ENCODE measurements around the gene MYCN.
"Not testable (repeated sequence)": the region's sequence is repeated elsewhere in the genome, so short reads cannot be mapped to it uniquely, and the experiment has no call there.

Gene MYCN

DNA sequence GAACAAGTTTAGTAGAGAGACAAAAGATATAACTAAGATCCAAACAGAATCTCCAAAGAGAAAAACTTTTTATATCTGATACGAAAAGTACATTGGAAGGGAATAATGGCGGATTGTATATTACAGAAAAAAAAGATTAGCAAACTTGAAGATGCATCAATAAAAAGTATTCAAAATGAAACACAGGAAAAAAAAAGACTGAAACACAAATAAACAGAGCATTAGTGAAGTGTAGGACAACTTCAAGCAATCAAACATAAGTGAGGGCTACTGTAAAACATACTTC lies 41.1 kb upstream of the MYCN start:
- H3K9me3 ChIP-seq: no peaks in the 10 kb centered on the region
- no peaks in the 10 kb centered on the region for H3K27me3 ChIP-seq
- no peaks in the 10 kb centered on the region for H3K36me3 ChIP-seq
- no peak overlapping the region for H3K4me3 ChIP-seq (ENCODE audit: low read depth in 1 of 2, low read length in 1 of 2)
- H3K4me1 ChIP-seq (ENCODE audit: control insufficient read depth in 1 of 2, insufficient read depth in 1 of 2, low read depth in 1 of 2, low read length in 1 of 2): no peaks in the 10 kb centered on the region
- no peak overlapping the region for H3K27ac ChIP-seq
- TF ChIP-seq, protein P1, sequence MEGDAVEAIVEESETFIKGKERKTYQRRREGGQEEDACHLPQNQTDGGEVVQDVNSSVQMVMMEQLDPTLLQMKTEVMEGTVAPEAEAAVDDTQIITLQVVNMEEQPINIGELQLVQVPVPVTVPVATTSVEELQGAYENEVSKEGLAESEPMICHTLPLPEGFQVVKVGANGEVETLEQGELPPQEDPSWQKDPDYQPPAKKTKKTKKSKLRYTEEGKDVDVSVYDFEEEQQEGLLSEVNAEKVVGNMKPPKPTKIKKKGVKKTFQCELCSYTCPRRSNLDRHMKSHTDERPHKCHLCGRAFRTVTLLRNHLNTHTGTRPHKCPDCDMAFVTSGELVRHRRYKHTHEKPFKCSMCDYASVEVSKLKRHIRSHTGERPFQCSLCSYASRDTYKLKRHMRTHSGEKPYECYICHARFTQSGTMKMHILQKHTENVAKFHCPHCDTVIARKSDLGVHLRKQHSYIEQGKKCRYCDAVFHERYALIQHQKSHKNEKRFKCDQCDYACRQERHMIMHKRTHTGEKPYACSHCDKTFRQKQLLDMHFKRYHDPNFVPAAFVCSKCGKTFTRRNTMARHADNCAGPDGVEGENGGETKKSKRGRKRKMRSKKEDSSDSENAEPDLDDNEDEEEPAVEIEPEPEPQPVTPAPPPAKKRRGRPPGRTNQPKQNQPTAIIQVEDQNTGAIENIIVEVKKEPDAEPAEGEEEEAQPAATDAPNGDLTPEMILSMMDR (IDR thresholded peaks at IDR 0.05): no peak

DNA sequence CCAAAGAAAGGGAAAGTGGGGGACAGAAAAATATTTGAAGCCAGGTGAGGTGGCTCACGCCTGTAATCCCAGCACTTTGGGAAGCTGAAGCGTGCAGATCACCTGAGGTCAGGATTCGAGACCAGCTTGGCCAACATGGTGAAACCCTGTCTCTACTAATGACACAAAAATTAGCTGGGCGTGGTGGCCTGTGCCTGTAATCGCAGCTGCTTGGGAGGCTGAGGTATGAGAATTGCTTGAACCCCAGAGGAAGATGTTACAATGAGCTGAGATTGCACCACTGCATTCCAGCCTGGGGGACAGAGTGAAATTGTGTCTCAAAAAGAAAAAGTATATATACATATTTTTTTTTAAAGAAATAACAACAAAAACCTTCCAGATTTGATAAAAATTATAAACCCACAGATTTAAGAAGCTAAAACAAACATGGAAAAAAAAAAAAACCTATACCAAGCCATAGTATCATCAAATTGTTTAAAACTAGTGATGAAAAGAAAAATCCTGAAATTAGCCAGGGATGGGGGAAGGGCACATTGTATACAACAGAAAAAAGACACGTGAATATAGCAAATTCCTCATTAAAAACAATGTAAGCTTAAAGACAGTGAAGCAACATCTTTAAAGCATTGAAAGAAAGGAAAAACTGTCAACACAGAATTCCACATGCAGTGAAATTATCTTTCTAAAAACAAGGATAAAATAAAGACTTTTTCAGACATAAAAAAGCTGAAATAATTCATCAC lies 40.4 kb upstream of the MYCN start:
- Histone ChIP-seq H3K36me3 (no peaks in the 10 kb centered on the region), H3K27ac (no peak overlapping the region), H3K4me1 (ENCODE audit: control insufficient read depth in 1 of 2, insufficient read depth in 1 of 2, low read depth in 1 of 2, low read length in 1 of 2) (no peaks in the 10 kb centered on the region), H3K27me3 (no peaks in the 10 kb centered on the region), H3K4me3 (ENCODE audit: low read depth in 1 of 2, low read length in 1 of 2) (no peak overlapping the region), H3K9me3 (no peaks in the 10 kb centered on the region)
- TF ChIP-seq, protein P1 (IDR thresholded peaks at IDR 0.05): no peak

DNA sequence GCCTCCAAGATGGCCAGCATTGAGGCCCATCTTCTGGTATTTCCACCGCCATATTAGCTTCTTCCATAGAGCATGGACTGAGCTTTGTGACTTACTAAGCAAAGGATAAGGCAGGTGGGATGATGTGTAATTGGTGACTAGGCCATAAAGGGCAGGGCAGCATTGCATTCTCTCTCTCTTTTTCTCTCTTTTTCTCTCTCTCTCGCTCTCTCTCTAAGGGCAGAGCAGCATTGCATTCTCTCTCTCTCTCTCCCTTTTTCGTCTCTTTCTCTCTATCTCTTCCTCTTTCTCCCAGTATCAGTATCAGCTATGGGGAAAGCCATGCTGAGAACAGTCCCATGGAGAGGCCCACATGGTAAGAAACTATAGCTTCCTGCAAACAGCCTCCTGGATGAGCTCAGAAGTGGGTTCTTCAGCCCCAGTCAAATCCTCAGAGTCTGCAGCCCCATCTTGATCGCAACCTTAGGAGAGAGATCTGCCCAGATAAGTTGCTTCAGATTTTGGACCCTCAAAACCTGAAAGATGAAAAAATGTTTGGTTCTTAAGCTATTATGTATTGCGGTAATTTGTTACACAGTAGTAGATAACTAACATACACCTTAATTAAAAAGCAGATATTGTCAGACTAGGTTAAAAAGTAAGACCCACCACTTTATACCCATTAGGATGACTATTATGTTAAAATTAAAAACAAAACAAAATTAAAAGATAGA lies 39.1 kb upstream of the MYCN start:
- no peaks in the 10 kb centered on the region for H3K9me3 ChIP-seq
- TF ChIP-seq, protein P1 (IDR thresholded peaks at IDR 0.05): no peak
- H3K4me1 ChIP-seq (ENCODE audit: control insufficient read depth in 1 of 2, insufficient read depth in 1 of 2, low read depth in 1 of 2, low read length in 1 of 2): no peaks in the 10 kb centered on the region
- no peak overlapping the region for H3K27ac ChIP-seq
- no peaks in the 10 kb centered on the region for H3K36me3 ChIP-seq
- no peaks in the 10 kb centered on the region for H3K27me3 ChIP-seq
- H3K4me3 ChIP-seq (ENCODE audit: low read depth in 1 of 2, low read length in 1 of 2): no peak overlapping the region

DNA sequence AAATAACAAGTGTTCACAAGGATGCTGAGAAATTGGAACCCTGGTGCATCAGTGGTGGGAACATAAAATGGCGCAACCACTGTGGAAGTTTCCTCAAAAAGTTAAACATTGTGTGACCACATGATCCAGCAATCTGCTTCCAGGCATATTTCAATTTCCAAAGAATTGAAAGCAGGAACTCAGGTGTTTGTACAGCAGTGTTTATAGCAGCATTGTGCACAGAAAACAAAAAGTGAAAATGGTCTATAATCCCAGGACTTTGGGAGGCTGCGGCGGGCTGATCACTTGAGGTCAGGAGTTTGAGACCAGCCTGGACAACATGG lies 38.6 kb upstream of the MYCN start:
- Histone ChIP-seq H3K27ac (no peak overlapping the region), H3K4me3 (ENCODE audit: low read depth in 1 of 2, low read length in 1 of 2) (no peak overlapping the region), H3K36me3 (no peaks in the 10 kb centered on the region), H3K4me1 (ENCODE audit: control insufficient read depth in 1 of 2, insufficient read depth in 1 of 2, low read depth in 1 of 2, low read length in 1 of 2) (no peaks in the 10 kb centered on the region), H3K27me3 (no peaks in the 10 kb centered on the region), H3K9me3 (no peaks in the 10 kb centered on the region)
- TF ChIP-seq, protein P1 (IDR thresholded peaks at IDR 0.05): no peak

DNA sequence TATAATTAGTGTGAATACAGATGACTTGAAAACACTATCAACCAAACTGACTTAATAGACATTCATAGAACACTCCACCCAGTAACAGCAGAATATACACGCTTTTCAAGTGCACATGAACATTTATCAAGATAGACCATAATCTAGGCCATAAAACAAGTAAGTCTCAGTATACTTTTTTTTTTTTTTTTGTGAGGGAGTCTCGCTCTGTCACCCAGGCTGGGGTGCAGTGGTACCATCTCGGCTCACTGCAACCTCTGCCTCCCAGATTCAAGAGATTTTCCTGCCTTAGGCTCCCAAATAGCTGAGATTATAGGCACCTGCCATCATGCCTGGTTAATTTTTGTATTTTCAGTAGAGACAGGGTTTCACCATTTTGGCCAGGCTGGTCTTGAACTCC lies 36.4 kb upstream of the MYCN start:
- H3K27me3 ChIP-seq; H3K36me3 ChIP-seq; H3K4me1 ChIP-seq (ENCODE audit: control insufficient read depth in 1 of 2, insufficient read depth in 1 of 2, low read depth in 1 of 2, low read length in 1 of 2); H3K27ac ChIP-seq; H3K9me3 ChIP-seq; H3K4me3 ChIP-seq (ENCODE audit: low read depth in 1 of 2, low read length in 1 of 2): not testable (repeated sequence)

DNA sequence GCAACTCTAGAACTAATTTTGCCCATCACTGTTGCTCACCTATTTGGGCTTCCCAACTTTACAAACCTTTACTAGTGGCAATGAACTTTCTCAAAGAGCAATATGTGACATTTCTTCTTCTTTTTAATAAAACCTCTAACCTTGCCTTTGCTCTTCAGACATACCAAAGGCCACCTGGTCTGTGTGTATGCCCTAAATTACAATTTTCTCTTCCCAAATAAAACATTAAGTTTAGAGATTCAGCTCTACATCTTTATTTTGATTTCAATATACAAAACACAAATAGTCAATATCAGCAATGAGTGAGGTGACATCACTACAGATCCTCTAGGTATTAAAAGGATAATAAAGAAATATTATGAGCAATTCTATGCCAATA lies 35.1 kb upstream of the MYCN start:
- no peaks in the 10 kb centered on the region for H3K9me3 ChIP-seq

More for the DNA sequence above, 35.1 kb upstream of the MYCN start:
- Histone ChIP-seq H3K27me3 (no peaks in the 10 kb centered on the region), H3K4me3 (ENCODE audit: low read depth in 1 of 2, low read length in 1 of 2) (no peak overlapping the region), H3K4me1 (ENCODE audit: control insufficient read depth in 1 of 2, insufficient read depth in 1 of 2, low read depth in 1 of 2, low read length in 1 of 2) (no peaks in the 10 kb centered on the region), H3K27ac (no peak overlapping the region), H3K36me3 (no peaks in the 10 kb centered on the region)
- TF ChIP-seq, protein P1 (IDR thresholded peaks at IDR 0.05): no peak
